ENCODE measurements around the gene AKAP17A.

Gene AKAP17A

DNA sequence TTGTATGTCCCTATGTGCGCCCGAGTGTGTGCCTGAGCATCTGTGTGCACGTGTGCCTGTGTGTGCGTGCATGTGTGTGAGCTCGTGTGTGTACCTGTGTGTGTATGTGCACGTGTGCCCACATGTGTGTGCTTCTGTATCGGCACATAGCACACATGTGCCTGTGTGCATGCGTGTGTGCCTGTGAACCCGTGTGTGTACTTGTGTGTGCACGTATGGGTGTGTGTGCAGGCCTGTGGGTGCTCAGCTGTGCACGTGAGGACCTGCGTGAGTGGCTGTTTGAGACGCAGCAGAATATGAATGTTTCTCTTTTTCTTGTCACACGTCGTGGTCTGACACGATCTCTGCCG lies 4.3 kb downstream of the AKAP17A start:
- WGBS (ENCODE audit: extremely low coverage, insufficient coverage, low lambda C conversion rate): no CpG with 5 or more reads among the region's 17 CpGs
- H3K79me2 ChIP-seq (ENCODE audit: control insufficient read depth, insufficient read depth, low read length): peaks cover 57% of the 10 kb centered on the region
- H4K5ac ChIP-seq (ENCODE audit: low read length): no peak overlapping the region

DNA sequence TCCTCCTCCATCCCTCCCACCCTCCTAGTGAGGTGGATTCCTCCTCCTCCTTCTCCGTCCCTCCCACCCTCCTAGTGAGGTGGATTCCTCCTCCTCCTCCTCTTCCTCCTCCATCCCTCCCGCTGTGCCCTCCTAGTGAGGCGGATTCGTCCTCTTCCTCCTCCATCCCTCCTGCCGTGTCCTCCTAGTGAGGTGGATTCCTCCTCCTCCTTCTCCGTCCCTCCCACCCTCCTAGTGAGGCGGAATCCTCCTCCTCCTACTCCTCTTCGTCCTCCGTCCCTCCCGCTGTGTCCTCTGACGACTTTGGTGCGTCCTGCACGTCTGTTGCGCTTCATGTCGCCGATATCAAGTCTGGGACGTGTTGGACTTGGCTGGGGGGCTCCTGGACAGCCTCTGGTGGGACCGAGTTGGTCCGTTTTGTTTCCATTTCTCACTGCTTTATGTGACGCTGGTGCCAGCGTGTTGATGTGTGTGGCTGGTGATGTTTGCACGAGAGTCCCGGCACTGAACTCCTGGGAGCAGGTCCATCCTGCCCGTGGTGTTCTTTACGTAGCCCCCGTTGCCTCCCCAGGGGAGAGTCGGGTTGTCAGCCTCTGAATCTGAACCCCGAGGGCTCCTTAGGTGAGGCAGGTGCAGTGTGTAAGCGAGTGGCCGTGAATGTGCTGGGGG lies 5.4 kb downstream of the AKAP17A start:
- H2BK120ac ChIP-seq (ENCODE audit: low read depth, low read length): no peak overlapping the region
- H3K4me1 ChIP-seq (ENCODE audit: control insufficient read depth, low read depth, low read length): no peaks in the 10 kb centered on the region
- WGBS (ENCODE audit: extremely low coverage, insufficient coverage, low lambda C conversion rate): no CpG with 5 or more reads among the region's 30 CpGs
- no peak for DNase-seq
- no peaks in the 10 kb centered on the region for H3K27me3 ChIP-seq (ENCODE audit: insufficient read depth, low read length, poor library complexity)
- no peak overlapping the region for H3K9ac ChIP-seq (ENCODE audit: low read length)
- no peak overlapping the region for H3K56ac ChIP-seq (ENCODE audit: low read length)
- H3K18ac ChIP-seq (ENCODE audit: low read length): no peak overlapping the region
- no peak overlapping the region for H3K27ac ChIP-seq (ENCODE audit: low read depth, low read length)
- no peak overlapping the region for H2BK5ac ChIP-seq (ENCODE audit: low read length)
- no peak overlapping the region for H2AK5ac ChIP-seq (ENCODE audit: low read length)
- no peak overlapping the region for H3K4ac ChIP-seq (ENCODE audit: low read depth, low read length)
- H4K8ac ChIP-seq (ENCODE audit: low read depth, low read length): no peak overlapping the region
- no peak overlapping the region for H2BK15ac ChIP-seq (replicated peaks; ENCODE audit: low read depth)
- H3K79me1 ChIP-seq (ENCODE audit: low read length): peaks cover 31% of the 10 kb centered on the region
- H3K36me3 ChIP-seq (ENCODE audit: control insufficient read depth, insufficient read depth, low read length): peaks cover 18% of the 10 kb centered on the region
- no peak overlapping the region for H3K23ac ChIP-seq (ENCODE audit: low read length)
- no peak overlapping the region for H4K5ac ChIP-seq (ENCODE audit: low read length)
- H3K79me2 ChIP-seq (ENCODE audit: control insufficient read depth, insufficient read depth, low read length): peaks cover 55% of the 10 kb centered on the region
- H3K4me3 ChIP-seq (ENCODE audit: low read length): no peak overlapping the region
- H3K4me2 ChIP-seq (ENCODE audit: low read length): no peak overlapping the region

More for the DNA sequence above, 4.3 kb downstream of the AKAP17A start:
- Histone ChIP-seq H3K27ac (ENCODE audit: low read depth, low read length) (no peak overlapping the region), H3K36me3 (ENCODE audit: control insufficient read depth, insufficient read depth, low read length) (peaks cover 16% of the 10 kb centered on the region), H2BK120ac (ENCODE audit: low read depth, low read length) (no peak overlapping the region), H3K18ac (ENCODE audit: low read length) (no peak overlapping the region), H3K79me1 (ENCODE audit: low read length) (peaks cover 31% of the 10 kb centered on the region), H2BK5ac (ENCODE audit: low read length) (no peak overlapping the region), H3K23ac (ENCODE audit: low read length) (no peak overlapping the region), H3K9ac (ENCODE audit: low read length) (no peak overlapping the region), H3K4ac (ENCODE audit: low read depth, low read length) (no peak overlapping the region), H3K27me3 (ENCODE audit: insufficient read depth, low read length, poor library complexity) (no peaks in the 10 kb centered on the region), H3K56ac (ENCODE audit: low read length) (no peak overlapping the region), H3K4me1 (ENCODE audit: control insufficient read depth, low read depth, low read length) (no peaks in the 10 kb centered on the region), H3K4me3 (ENCODE audit: low read length) (no peak overlapping the region), H2BK15ac (replicated peaks; ENCODE audit: low read depth) (no peak overlapping the region), H3K4me2 (ENCODE audit: low read length) (no peak overlapping the region), H4K8ac (ENCODE audit: low read depth, low read length) (no peak overlapping the region), H2AK5ac (ENCODE audit: low read length) (no peak overlapping the region)
- no peak for DNase-seq

DNA sequence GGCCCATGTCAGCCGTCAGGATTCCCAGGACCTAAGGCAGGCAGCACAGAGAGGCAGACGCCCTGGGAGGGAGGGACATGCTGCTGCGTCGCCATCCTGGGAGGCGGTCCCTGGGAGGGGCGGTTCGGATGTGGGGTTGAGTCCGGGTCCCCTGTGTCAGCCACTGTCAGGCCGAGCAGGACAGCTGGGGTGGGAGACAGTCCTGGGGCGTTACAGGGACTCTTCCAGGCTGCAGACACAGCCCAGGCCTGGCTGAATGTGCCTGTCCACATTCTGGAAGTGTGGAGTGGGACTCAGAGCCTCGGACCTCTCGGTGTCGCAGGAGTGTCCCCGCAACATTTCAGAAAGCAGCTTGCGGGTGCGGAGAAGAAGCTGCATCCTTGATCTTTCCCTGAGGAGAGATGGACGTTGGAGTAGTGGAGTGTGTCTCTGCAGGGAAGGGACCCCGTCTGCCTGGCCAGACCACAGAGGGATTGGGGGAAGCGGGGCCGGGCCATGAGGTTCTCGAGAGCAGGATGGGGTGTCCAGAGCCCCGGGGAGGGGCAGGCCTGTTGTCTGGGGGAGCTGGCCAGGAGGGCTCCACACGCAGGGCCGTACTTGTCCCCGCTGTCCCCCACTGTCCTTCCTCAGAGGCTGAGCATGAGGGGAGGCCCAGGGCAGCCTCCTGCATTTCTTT lies 6.1 kb downstream of the AKAP17A start:
- Histone ChIP-seq H3K18ac (ENCODE audit: low read length) (no peak overlapping the region), H2BK15ac (replicated peaks; ENCODE audit: low read depth) (no peak overlapping the region), H4K8ac (ENCODE audit: low read depth, low read length) (no peak overlapping the region), H2BK5ac (ENCODE audit: low read length) (no peak overlapping the region), H3K79me2 (ENCODE audit: control insufficient read depth, insufficient read depth, low read length) (peaks cover 48% of the 10 kb centered on the region), H2AK5ac (ENCODE audit: low read length) (no peak overlapping the region), H3K9ac (ENCODE audit: low read length) (no peak overlapping the region), H3K23ac (ENCODE audit: low read length) (no peak overlapping the region), H3K4me2 (ENCODE audit: low read length) (no peak overlapping the region), H3K4ac (ENCODE audit: low read depth, low read length) (no peak overlapping the region), H3K36me3 (ENCODE audit: control insufficient read depth, insufficient read depth, low read length) (peaks cover 21% of the 10 kb centered on the region), H3K4me1 (ENCODE audit: control insufficient read depth, low read depth, low read length) (no peaks in the 10 kb centered on the region), H4K5ac (ENCODE audit: low read length) (no peak overlapping the region), H3K79me1 (ENCODE audit: low read length) (peaks cover 31% of the 10 kb centered on the region), H2BK120ac (ENCODE audit: low read depth, low read length) (no peak overlapping the region), H3K27me3 (ENCODE audit: insufficient read depth, low read length, poor library complexity) (no peaks in the 10 kb centered on the region), H3K27ac (ENCODE audit: low read depth, low read length) (no peak overlapping the region), H3K56ac (ENCODE audit: low read length) (no peak overlapping the region), H3K4me3 (ENCODE audit: low read length) (no peak overlapping the region)
- DNase-seq: no peak
- WGBS (ENCODE audit: extremely low coverage, insufficient coverage, low lambda C conversion rate): no CpG with 5 or more reads among the region's 25 CpGs

DNA sequence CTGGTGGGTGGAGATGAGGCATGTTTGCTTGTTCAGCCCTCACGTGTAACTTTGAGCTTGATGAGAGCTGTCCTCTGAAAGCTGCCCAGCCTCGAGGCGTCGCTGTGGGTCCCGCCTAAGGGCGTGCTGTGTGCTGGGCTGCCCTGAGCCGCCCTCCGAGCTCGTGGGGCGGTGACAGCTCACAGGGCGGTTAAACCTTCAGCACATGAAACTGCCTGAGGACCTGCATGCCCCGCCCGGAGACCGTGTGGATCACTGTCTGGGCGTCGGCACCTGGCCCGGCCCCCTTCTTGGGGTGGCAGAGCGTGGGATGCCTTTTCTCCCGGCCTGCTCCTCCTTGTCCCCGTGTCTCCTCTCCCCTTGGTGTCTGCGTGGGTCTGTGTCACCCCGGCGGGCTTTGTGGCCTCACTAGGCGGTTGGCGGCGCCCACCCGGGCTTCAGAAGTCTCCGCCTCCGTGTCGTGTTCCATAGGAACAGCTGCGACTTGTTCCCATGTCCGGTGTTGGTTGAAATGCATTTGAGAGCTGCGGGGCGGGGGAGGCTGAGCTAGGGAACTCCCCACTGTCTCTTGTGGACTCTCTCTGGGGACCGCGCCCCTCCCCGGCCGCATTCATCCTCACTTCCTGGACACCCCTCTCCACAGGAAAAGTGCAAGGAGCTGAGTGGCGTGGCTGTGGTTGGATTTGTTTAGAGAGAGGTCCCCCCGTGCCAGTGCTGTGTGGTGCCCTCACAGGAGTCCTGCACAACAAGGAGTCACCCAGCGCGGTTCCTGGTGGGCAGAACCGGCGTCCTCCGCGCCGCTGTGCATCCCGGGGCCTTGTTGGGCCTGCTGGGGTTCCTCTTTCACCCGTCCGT lies 6.8 kb downstream of the AKAP17A start:
- Histone ChIP-seq H2BK15ac (replicated peaks; ENCODE audit: low read depth) (no peak overlapping the region), H4K5ac (ENCODE audit: low read length) (no peak overlapping the region), H4K8ac (ENCODE audit: low read depth, low read length) (no peak overlapping the region), H2BK120ac (ENCODE audit: low read depth, low read length) (no peak overlapping the region), H2AK5ac (ENCODE audit: low read length) (no peak overlapping the region), H3K4ac (ENCODE audit: low read depth, low read length) (no peak overlapping the region), H3K56ac (ENCODE audit: low read length) (no peak overlapping the region), H3K27me3 (ENCODE audit: insufficient read depth, low read length, poor library complexity) (no peaks in the 10 kb centered on the region), H3K9ac (ENCODE audit: low read length) (no peak overlapping the region), H3K27ac (ENCODE audit: low read depth, low read length) (no peak overlapping the region), H3K4me3 (ENCODE audit: low read length) (no peak overlapping the region), H3K23ac (ENCODE audit: low read length) (no peak overlapping the region), H2BK5ac (ENCODE audit: low read length) (no peak overlapping the region), H3K4me1 (ENCODE audit: control insufficient read depth, low read depth, low read length) (no peaks in the 10 kb centered on the region), H3K4me2 (ENCODE audit: low read length) (no peak overlapping the region), H3K79me1 (ENCODE audit: low read length) (peaks cover 29% of the 10 kb centered on the region), H3K18ac (ENCODE audit: low read length) (no peak overlapping the region), H3K36me3 (ENCODE audit: control insufficient read depth, insufficient read depth, low read length) (peaks cover 25% of the 10 kb centered on the region), H3K79me2 (ENCODE audit: control insufficient read depth, insufficient read depth, low read length) (peaks cover 41% of the 10 kb centered on the region)
- DNase-seq: no peak
- no CpG with 5 or more reads among the region's 50 CpGs for WGBS (ENCODE audit: extremely low coverage, insufficient coverage, low lambda C conversion rate)

DNA sequence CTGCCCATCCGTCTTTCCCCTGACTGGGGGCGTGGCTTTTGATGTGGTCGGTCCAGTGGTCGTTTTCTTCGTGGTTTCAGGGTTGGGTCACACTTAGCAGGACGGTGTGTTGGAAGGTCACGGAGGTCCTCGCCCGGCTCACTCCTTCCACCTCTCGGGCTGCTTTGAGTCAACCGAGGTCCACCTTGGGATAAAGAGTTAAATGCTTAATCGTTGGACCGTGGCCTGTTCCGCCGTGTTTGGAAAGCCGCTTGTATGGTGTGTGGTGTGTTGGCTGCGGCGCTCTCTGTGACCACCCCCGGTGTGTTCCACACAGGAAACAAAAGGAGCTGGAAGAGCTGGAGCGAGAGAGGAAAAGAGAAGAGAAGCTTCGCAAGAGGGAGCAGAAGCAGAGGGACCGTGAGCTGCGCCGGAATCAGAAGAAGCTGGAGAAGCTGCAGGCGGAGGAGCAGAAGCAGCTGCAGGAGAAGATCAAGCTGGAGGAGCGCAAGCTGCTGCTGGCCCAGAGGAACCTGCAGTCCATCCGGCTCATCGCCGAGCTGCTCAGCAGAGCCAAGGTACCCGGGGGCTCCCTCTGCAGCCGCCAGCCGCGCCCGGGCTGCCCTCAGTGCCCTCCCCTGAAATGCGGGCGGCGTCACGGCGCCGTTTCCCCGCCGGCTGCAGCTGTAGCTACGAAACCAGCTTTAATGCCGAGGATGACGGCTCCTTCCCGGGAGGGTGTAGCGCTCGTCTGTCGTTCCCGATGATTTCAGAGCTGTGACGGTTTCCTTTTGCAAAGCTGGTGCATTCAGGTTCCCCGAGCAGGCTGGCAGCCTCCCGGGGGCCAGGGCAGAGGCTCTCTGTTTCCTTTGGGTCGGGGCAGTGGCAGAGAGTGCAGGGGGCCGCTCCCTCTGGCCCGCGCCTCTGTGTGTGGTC lies 7.7 kb downstream of the AKAP17A start:
- Histone ChIP-seq H3K27me3 (ENCODE audit: insufficient read depth, low read length, poor library complexity) (no peaks in the 10 kb centered on the region), H2AK5ac (ENCODE audit: low read length) (no peak overlapping the region), H3K79me2 (ENCODE audit: control insufficient read depth, insufficient read depth, low read length) (peaks cover 32% of the 10 kb centered on the region), H3K23ac (ENCODE audit: low read length) (no peak overlapping the region), H2BK15ac (replicated peaks; ENCODE audit: low read depth) (no peak overlapping the region), H2BK5ac (ENCODE audit: low read length) (no peak overlapping the region), H3K18ac (ENCODE audit: low read length) (no peak overlapping the region), H3K27ac (ENCODE audit: low read depth, low read length) (no peak overlapping the region), H3K4me1 (ENCODE audit: control insufficient read depth, low read depth, low read length) (no peaks in the 10 kb centered on the region), H3K79me1 (ENCODE audit: low read length) (peaks cover 26% of the 10 kb centered on the region), H3K4ac (ENCODE audit: low read depth, low read length) (no peak overlapping the region), H3K4me3 (ENCODE audit: low read length) (no peak overlapping the region), H4K5ac (ENCODE audit: low read length) (no peak overlapping the region), H4K8ac (ENCODE audit: low read depth, low read length) (no peak overlapping the region), H3K9ac (ENCODE audit: low read length) (no peak overlapping the region), H2BK120ac (ENCODE audit: low read depth, low read length) (no peak overlapping the region), H3K4me2 (ENCODE audit: low read length) (no peak overlapping the region), H3K56ac (ENCODE audit: low read length) (no peak overlapping the region), H3K36me3 (ENCODE audit: control insufficient read depth, insufficient read depth, low read length) (peaks cover 23% of the 10 kb centered on the region)
- no peak for DNase-seq
- WGBS (ENCODE audit: extremely low coverage, insufficient coverage, low lambda C conversion rate): no CpG with 5 or more reads among the region's 57 CpGs

Measured in mesendoderm (in vitro differentiated cells).